Calu3 (cell line): ENCODE data around the gene TRIP13. TPM values are rescaled to one million over a fixed set of nuclear protein-coding genes. Genes with fewer than 3 reads are reported as not detected.

ENCODE experiments used
- BruUV-seq: library from RNA; stranded (reverse); fragments of 400-500 nt; replicated peaks from 2 replicates; lab custom pipeline; 2021; lab: Mats Ljungman, UMichigan
- CTCF ChIA-PET: fragments of 300-600 bp; sonication (Branson Sonifier 250); formaldehyde crosslinking; loops from one replicate; lab custom pipeline; 2022; ENCODE audit warnings: antibody characterized with exemption; lab: Charles Lee
- DNase-seq: peaks from one replicate; pipeline ENCODE4 v3.0.0; 2022
- H3K27ac Mint-ChIP-seq: one replicate; pipeline ENCODE4 v1.8.0; 2022; ENCODE audit warnings: mixed read lengths; ENCODE audit not compliant: unreplicated experiment
- H3K27me3 Mint-ChIP-seq: one replicate; pipeline ENCODE4 v1.8.0; 2022; ENCODE audit warnings: mixed read lengths; ENCODE audit not compliant: unreplicated experiment
- H3K36me3 Mint-ChIP-seq: one replicate; pipeline ENCODE4 v1.8.0; 2022; ENCODE audit warnings: mild to moderate bottlenecking, moderate library complexity, mixed read lengths; ENCODE audit not compliant: insufficient read depth, unreplicated experiment
- H3K4me1 Mint-ChIP-seq: one replicate; pipeline ENCODE4 v1.8.0; 2022; ENCODE audit warnings: mild to moderate bottlenecking, low read depth, mixed read lengths; ENCODE audit not compliant: unreplicated experiment
- H3K4me3 Mint-ChIP-seq: one replicate; pipeline ENCODE4 v1.8.0; 2022; ENCODE audit warnings: mild to moderate bottlenecking, low read depth, moderate library complexity, mixed read lengths; ENCODE audit not compliant: unreplicated experiment
- H3K9me3 Mint-ChIP-seq: one replicate; pipeline ENCODE4 v1.8.0; 2022; ENCODE audit warnings: low read depth, mixed read lengths; ENCODE audit not compliant: unreplicated experiment
- CTCF ChIP-seq: fragments of 200-600 bp; IDR thresholded peaks from one replicate; pipeline ENCODE4 v1.8.0; 2022; ENCODE audit warnings: antibody characterized with exemption; ENCODE audit not compliant: unreplicated experiment
- intact Hi-C: fragments of 100-400 bp; cut with micrococcal nuclease; formaldehyde crosslinking; loops from one replicate; pipeline ENCODE4 v1.10.0; 2022; ENCODE audit not compliant: unreplicated experiment
- total RNA-seq: library from RNA; stranded (reverse); gene quantifications from 2 replicates; pipeline ENCODE4 v1.2.3, GENCODE V29; 2022

Gene TRIP13
- total RNA-seq, 1 experiment from 2014 or later = 29.9 TPM

GRCh38 chr5:858726-859125, 34.0 kb upstream of the TRIP13 start:
- no peaks in the 10 kb centered on the region for H3K4me1 Mint-ChIP-seq
- intact Hi-C loops = no loop called here
- H3K9me3 Mint-ChIP-seq = no peaks in the 10 kb centered on the region
- no peak overlapping the region for H3K4me3 Mint-ChIP-seq
- BruUV-seq = no TSS peak
- no peak for TF ChIP-seq CTCF
- DNase-seq = no peak
- H3K27me3 Mint-ChIP-seq = no peaks in the 10 kb centered on the region
- CTCF ChIA-PET = no interaction called here
- peak overlapping the region; percentile 4 for H3K27ac Mint-ChIP-seq
- H3K36me3 Mint-ChIP-seq = peaks cover 23% of the 10 kb centered on the region

- H3K4me3 Mint-ChIP-seq = no peak overlapping the region
- no peak for DNase-seq
- H3K4me1 Mint-ChIP-seq = no peaks in the 10 kb centered on the region
- TF ChIP-seq CTCF = no peak
- H3K27ac Mint-ChIP-seq = no peak overlapping the region
- H3K36me3 Mint-ChIP-seq = peaks cover 18% of the 10 kb centered on the region
- intact Hi-C loops = no loop called here
- H3K9me3 Mint-ChIP-seq = no peaks in the 10 kb centered on the region
- BruUV-seq = no TSS peak
- no peaks in the 10 kb centered on the region for H3K27me3 Mint-ChIP-seq
- CTCF ChIA-PET = no interaction called here
Observed at GRCh38 chr5:859391-859790, 33.3 kb upstream of the TRIP13 start.

GRCh38 chr5:859798-860296, 32.8 kb upstream of the TRIP13 start:
- intact Hi-C loops = no loop called here
- CTCF ChIA-PET = no interaction called here
- BruUV-seq = no TSS peak
- Mint-ChIP-seq H3K4me3 (no peak overlapping the region), H3K36me3 (peaks cover 14% of the 10 kb centered on the region), H3K9me3 (no peaks in the 10 kb centered on the region), H3K4me1 (no peaks in the 10 kb centered on the region), H3K27ac (no peak overlapping the region), H3K27me3 (no peaks in the 10 kb centered on the region)
- no peak for DNase-seq
- TF ChIP-seq CTCF = no peak

- no peak overlapping the region for H3K4me3 Mint-ChIP-seq
- peak overlapping the region; percentile 55 for H3K27ac Mint-ChIP-seq
- DNase-seq = no peak
- BruUV-seq = no TSS peak
- H3K27me3 Mint-ChIP-seq = no peaks in the 10 kb centered on the region
- intact Hi-C loops = no loop called here
- peaks cover 17% of the 10 kb centered on the region for H3K36me3 Mint-ChIP-seq
- CTCF ChIA-PET = no interaction called here
- H3K4me1 Mint-ChIP-seq = no peaks in the 10 kb centered on the region
- TF ChIP-seq CTCF = no peak
- no peaks in the 10 kb centered on the region for H3K9me3 Mint-ChIP-seq
Observed at GRCh38 chr5:860506-861150, 32.1 kb upstream of the TRIP13 start.
